DOHH2 (cell line): Measurements from ENCODE around the gene PIGC.

ENCODE experiments used
- H3F3A ChIP-seq: fragments of 200-600 bp; sonication (generic), shearing (Covaris generic); 2 replicates; pipeline ENCODE4 v1.6.0; 2016; ENCODE audit warnings: antibody characterized with exemption, mild to moderate bottlenecking; ENCODE audit not compliant: control insufficient read depth, insufficient read depth
- H3K27ac ChIP-seq: fragments of 200-600 bp; sonication (generic); 2 replicates; pipeline ENCODE4 v1.5.1; 2014; ENCODE audit warnings: low read depth, mild to moderate bottlenecking, low read length, moderate library complexity
- H3K27me3 ChIP-seq: fragments of 200-600 bp; sonication (generic); 2 replicates; pipeline ENCODE4 v1.6.1; 2014; ENCODE audit warnings: mild to moderate bottlenecking, low read length, mixed read lengths; ENCODE audit not compliant: control insufficient read depth
- H3K36me3 ChIP-seq: fragments of 200-600 bp; sonication (generic); 2 replicates; pipeline ENCODE4 v1.6.1; 2014; ENCODE audit warnings: mild to moderate bottlenecking, low read length, moderate library complexity, mixed read lengths; ENCODE audit not compliant: control insufficient read depth
- H3K4me1 ChIP-seq: fragments of 200-600 bp; sonication (generic); 2 replicates; pipeline ENCODE4 v1.6.1; 2014; ENCODE audit warnings: mild to moderate bottlenecking, low read length, mixed read lengths; ENCODE audit not compliant: control insufficient read depth
- H3K4me2 ChIP-seq: fragments of 200-600 bp; sonication (generic); 2 replicates; pipeline ENCODE4 v1.6.0; 2014; ENCODE audit warnings: mild to moderate bottlenecking, low read length, moderate library complexity
- H3K4me3 ChIP-seq: fragments of 200-600 bp; sonication (generic); 2 replicates; pipeline ENCODE4 v1.5.1; 2014; ENCODE audit warnings: mild to moderate bottlenecking, low read length, mixed read lengths
- H3K79me2 ChIP-seq: fragments of 200-600 bp; sonication (generic); 2 replicates; pipeline ENCODE4 v1.6.1; 2014; ENCODE audit warnings: mild to moderate bottlenecking, low read length, mixed read lengths; ENCODE audit not compliant: control insufficient read depth
- H3K9me2 ChIP-seq: fragments of 200-600 bp; sonication (generic); replicated peaks from 2 replicates; pipeline ENCODE4 v1.6.1; 2014; ENCODE audit warnings: mild to moderate bottlenecking, low read length, mixed read lengths; ENCODE audit not compliant: control insufficient read depth
- H3K9me3 ChIP-seq: fragments of 200-600 bp; sonication (generic); 2 replicates; pipeline ENCODE4 v1.6.1; 2014; ENCODE audit warnings: antibody characterized with exemption, low read length, mixed read lengths; ENCODE audit not compliant: control insufficient read depth, insufficient read depth
- H4K20me1 ChIP-seq: fragments of 200-600 bp; sonication (generic); 2 replicates; pipeline ENCODE4 v1.6.0; 2014; ENCODE audit warnings: low read depth, mild to moderate bottlenecking, antibody characterized with exemption, low read length, moderate library complexity; ENCODE audit not compliant: control insufficient read depth, insufficient read depth
- CTCF ChIP-seq: fragments of 200-600 bp; sonication (generic); IDR thresholded peaks from one replicate; pipeline ENCODE4 v1.5.1; 2014; ENCODE audit warnings: antibody characterized with exemption, mild to moderate bottlenecking, low read depth, low read length; ENCODE audit not compliant: poor library complexity, severe bottlenecking
- EZH2phosphoT487 ChIP-seq: fragments of 200-600 bp; sonication (generic); IDR thresholded peaks from 2 replicates; pipeline ENCODE4 v1.6.1; 2017; ENCODE audit warnings: borderline replicate concordance, mild to moderate bottlenecking, antibody characterized with exemption, low read length, moderate library complexity, mixed read lengths

Gene PIGC

GRCh38 chr1:172443666-172444453 lies at the start of gene PIGC:
Gene PIGC (minus strand): TSS chr1:172444069. CDS start chr1:172442622, 1,447 bp downstream.
- Histone ChIP-seq H3K9me3 (no peaks in the 10 kb centered on the region), H3F3A (no peaks in the 10 kb centered on the region), H3K9me2 (no peaks in the 10 kb centered on the region), H3K4me3 (peak within 1 kb of the TSS; percentile 84), H3K27me3 (no peaks in the 10 kb centered on the region), H3K36me3 (peaks cover 20% of the 10 kb centered on the region), H4K20me1 (no peaks in the 10 kb centered on the region), H3K4me2 (peak within 1 kb of the TSS; percentile 81), H3K79me2 (peaks cover 21% of the 10 kb centered on the region), H3K4me1 (peaks cover 13% of the 10 kb centered on the region), H3K27ac (0 out of 2 replicates have a peak within 1 kb of the TSS, but pooled peaks have one; percentile 7)
- TF ChIP-seq CTCF (peak; percentile 89), EZH2phosphoT487 (no peak)

GRCh38 chr1:172492421-172492820 lies 48.6 kb upstream of the PIGC start:
- peaks cover 37% of the 10 kb centered on the region for H3K27me3 ChIP-seq
- no peak for TF ChIP-seq CTCF
- TF ChIP-seq EZH2phosphoT487, result no peak
- no peaks in the 10 kb centered on the region; the same call in 1 of the 2 replicates for H3K9me3 ChIP-seq
- H3K36me3 ChIP-seq, result no peaks in the 10 kb centered on the region
- H3K4me2 ChIP-seq, result no peak overlapping the region
- no peaks in the 10 kb centered on the region for H3K79me2 ChIP-seq
- no peak overlapping the region for H3K4me3 ChIP-seq
- H4K20me1 ChIP-seq, result no peaks in the 10 kb centered on the region
- H3K27ac ChIP-seq, result no peak overlapping the region
- H3F3A ChIP-seq, result no peaks in the 10 kb centered on the region
- H3K4me1 ChIP-seq, result no peaks in the 10 kb centered on the region
- H3K9me2 ChIP-seq, result no peaks in the 10 kb centered on the region

DNA sequence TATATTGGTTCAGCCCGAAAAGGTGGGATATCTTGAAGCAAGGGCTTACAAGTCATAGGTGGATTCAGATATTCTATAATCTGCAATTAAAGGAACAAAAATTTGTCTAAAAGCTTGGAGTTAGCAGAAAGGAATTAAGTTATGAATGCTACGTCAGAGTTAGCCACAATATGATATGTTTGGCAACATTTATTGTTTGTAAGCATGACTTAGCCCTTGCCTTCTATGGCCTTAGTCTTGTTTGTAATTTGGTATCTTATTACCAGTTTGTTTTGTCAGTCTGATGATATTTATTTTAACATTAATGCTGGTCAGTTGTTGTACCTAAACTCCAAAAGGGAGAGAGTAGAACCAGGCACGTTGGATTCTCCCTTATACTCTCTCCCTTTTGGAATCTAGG lies 46.0 kb upstream of the PIGC start:
- Histone ChIP-seq H3K4me2 (no peak overlapping the region), H3K9me2 (no peaks in the 10 kb centered on the region), H3K27ac (no peak overlapping the region), H3K9me3 (no peaks in the 10 kb centered on the region; the same call in 1 of the 2 replicates), H3K79me2 (no peaks in the 10 kb centered on the region), H3K4me3 (no peak overlapping the region), H3K27me3 (peaks cover 44% of the 10 kb centered on the region), H3F3A (no peaks in the 10 kb centered on the region), H3K36me3 (no peaks in the 10 kb centered on the region), H4K20me1 (no peaks in the 10 kb centered on the region), H3K4me1 (no peaks in the 10 kb centered on the region)
- TF ChIP-seq EZH2phosphoT487, result no peak
- no peak for TF ChIP-seq CTCF
